Pancreas (tissue), 10 donors: ENCODE measurements around the gene TTBK2. TPM values are rescaled to one million over a fixed set of nuclear protein-coding genes. Genes with fewer than 3 reads are reported as not detected.
A peak's percentile ranks its signal among the peaks of the same experiment; 100 is the strongest.

Experiments
- ATAC-seq, 4 donors: fragments of 200-7000 bp; cut with Tn5 transposase; one replicate each; pipeline versions ENCODE4 v1.8.0 to v1.9.1; 2020; ENCODE audit warnings: mild to moderate bottlenecking in 4 of 4, moderate library complexity in 4 of 4
- DNase-seq, 6 donors: peaks; one replicate each; pipeline ENCODE4 v3.0.0-alpha.2; 2020
- FAIRE-seq: peaks from 2 replicates; lab custom pipeline; 2012; peaks lifted over from hg19 to GRCh38; lab: Jason Lieb, UNC
- H3K27ac ChIP-seq, 4 donors: fragments of 200-600 bp; sonication (generic); 1 replicate in 3 of 4; 2 replicates in 1 of 4; pipeline versions ENCODE4 v1.5.0 to v1.8.0; 2020
- H3K27me3 ChIP-seq, 4 donors: fragments of 200-600 bp; one replicate each; pipeline ENCODE4 v1.8.0; 2021
- H3K36me3 ChIP-seq, 3 donors: fragments of 200-600 bp; sonication (generic) in 1 of 3; one replicate each; pipeline versions ENCODE4 v1.5.0 to v1.8.0; 2020 to 2021
- H3K4me1 ChIP-seq, 3 donors: fragments of 200-600 bp; one replicate each; pipeline ENCODE4 v1.8.0; 2021
- H3K4me3 ChIP-seq, 4 donors: fragments of 200-600 bp; sonication (generic) in 2 of 4; one replicate each; pipeline versions ENCODE4 v1.5.0 to v1.8.0; 2020 to 2021
- H3K9me3 ChIP-seq, 4 donors: fragments of 200-600 bp; one replicate each; pipeline ENCODE4 v1.8.0; 2021
- WGBS, 2 donors: extraction: QIAGEN DNeasy Blood & Tissue Kit; methylation state at CpG; one replicate each; pipeline ENCODE4 v1.1.7; 2013; 5-methylcytosine and 5-hydroxymethylcytosine counted together
- intact Hi-C, 3 donors: fragments of 100-400 bp; cut with DNase I; formaldehyde crosslinking; loops; one replicate each; pipeline versions ENCODE4 v1.11.1 to v1.14.2; 2022
- polyA plus RNA-seq, 2 donors: library from polyadenylated mRNA; stranded (reverse); fragments of 200-250 nt; gene quantifications; one replicate each; pipeline ENCODE4 v1.2.3, GENCODE V29; 2013
- total RNA-seq, 6 donors: library from RNA; stranded (reverse); fragmentation: NEBNext Ultra II Directional in 4 of 6; extraction: Animal tissue kit (Norgen Biotek cat#: 25700) in 4 of 6; gene quantifications; one replicate each; pipeline versions ENCODE4 v1.2.1 to v1.2.4, GENCODE V29; 2021 to 2023
- TF ChIP-seq, protein P1 (sequence below), 4 donors: fragments of 200-600 bp; sonication (generic) in 3 of 4; IDR thresholded peaks; one replicate each; pipeline versions ENCODE4 v1.5.0 to v1.8.0; 2021; ENCODE audit warnings: antibody characterized with exemption in 4 of 4
- donor health status: healthy with polysubstance abuse.
- donor health status: DM: no; HTN: no; CAD: no; lungs with moderate emphysema.
- donor health status: DM: no; HTN: no; CAD: no.
- donor health status: control.
- donor health status: control.
- donor health status: Bipolar disorder and iron deficiency.
- donor health status: DM: yes; HTN: yes; CAD: no.
- donor health status: DM: no; HTN: no; CAD: no.
- donor health status: DM: no; HTN: no; CAD: no.
- donor health status: DM: yes; HTN: yes; CAD: no.

TTBK2 gene
- total and polyA plus RNA-seq, 8 donors: 1.7 to 8.5 (median 4.8) TPM

DNA sequence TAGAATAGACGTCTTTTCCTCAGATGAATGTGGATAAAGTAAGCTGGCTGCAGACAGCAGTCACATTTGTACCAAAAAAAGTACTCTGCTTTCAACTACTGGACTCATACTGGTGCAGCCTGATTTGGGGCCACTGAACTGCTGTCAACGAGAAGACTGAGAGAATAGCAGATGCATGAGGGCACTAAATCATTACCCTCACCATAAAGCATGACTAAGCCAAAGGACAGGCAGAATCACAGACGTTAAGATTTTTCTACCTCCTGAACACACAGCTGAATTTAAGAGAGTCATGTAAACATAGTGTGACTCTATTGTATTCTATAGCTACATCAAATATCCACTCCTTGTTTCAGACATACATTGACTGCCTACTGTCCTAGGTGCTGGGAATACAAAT lies 115.8 kb downstream of the TTBK2 start:
- H3K4me3 ChIP-seq: no peak overlapping the region
- peaks cover 0 to 3% (median 0%) of the 10 kb centered on the region in 3 donors for H3K36me3 ChIP-seq
- ATAC-seq (no peak), DNase-seq (no peak), FAIRE-seq (no peak)
- WGBS, 2 donors: 72% methylated on average over 3 of the region's 3 CpGs
- TF ChIP-seq, protein P1, sequence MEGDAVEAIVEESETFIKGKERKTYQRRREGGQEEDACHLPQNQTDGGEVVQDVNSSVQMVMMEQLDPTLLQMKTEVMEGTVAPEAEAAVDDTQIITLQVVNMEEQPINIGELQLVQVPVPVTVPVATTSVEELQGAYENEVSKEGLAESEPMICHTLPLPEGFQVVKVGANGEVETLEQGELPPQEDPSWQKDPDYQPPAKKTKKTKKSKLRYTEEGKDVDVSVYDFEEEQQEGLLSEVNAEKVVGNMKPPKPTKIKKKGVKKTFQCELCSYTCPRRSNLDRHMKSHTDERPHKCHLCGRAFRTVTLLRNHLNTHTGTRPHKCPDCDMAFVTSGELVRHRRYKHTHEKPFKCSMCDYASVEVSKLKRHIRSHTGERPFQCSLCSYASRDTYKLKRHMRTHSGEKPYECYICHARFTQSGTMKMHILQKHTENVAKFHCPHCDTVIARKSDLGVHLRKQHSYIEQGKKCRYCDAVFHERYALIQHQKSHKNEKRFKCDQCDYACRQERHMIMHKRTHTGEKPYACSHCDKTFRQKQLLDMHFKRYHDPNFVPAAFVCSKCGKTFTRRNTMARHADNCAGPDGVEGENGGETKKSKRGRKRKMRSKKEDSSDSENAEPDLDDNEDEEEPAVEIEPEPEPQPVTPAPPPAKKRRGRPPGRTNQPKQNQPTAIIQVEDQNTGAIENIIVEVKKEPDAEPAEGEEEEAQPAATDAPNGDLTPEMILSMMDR (IDR thresholded peaks at IDR 0.05): no peak
- no peaks in the 10 kb centered on the region for H3K27me3 ChIP-seq
- H3K9me3 ChIP-seq: no peaks in the 10 kb centered on the region
- no peak overlapping the region for H3K27ac ChIP-seq
- H3K4me1 ChIP-seq: no peaks in the 10 kb centered on the region
- intact Hi-C loops: no loop called here

DNA sequence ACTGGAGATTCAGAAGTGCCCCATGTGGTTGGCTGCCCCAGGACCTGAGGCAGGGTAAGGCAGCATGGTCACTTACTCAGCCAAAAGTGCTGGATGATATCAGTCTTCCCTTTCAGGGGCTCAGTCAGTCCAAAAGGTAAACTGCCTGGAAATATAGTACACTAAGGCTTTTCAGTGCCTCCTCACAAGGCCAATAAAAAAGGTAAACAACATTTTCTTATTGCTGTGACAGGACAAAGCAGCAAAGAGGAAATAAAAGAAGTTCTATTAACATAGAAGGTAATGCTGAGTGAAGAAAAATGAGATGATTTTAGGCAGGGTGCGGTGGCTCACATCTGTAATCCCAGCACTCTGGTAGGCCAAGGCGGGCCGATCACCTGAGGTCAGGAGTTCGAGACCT lies 117.1 kb downstream of the TTBK2 start:
- no peak for ATAC-seq
- FAIRE-seq: no peak

DNA sequence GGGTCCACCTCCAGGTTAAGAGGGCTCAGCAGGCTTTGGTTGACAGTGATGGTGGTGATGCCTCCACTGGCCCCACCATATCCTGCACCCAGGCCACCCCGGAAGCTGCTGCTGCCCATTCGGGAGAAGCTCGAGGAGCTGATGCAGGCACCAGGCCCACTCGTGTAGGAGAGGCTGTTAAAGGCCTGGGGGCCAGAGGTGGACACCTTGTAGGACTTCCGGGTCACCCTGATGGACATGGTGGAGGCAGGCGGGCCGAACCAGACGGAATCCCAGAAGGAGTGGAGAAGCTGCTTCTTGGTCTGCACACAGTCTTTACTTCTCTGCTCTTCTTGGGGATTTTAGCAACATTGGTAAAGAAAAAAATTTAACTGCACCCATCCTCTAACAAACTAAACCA lies 118.4 kb downstream of the TTBK2 start:
- H3K9me3 ChIP-seq: no peaks in the 10 kb centered on the region
- intact Hi-C loops: no loop called here
- H3K27ac ChIP-seq: no peak overlapping the region
- ATAC-seq (no peak), DNase-seq (peak in 2 of 6 donors; percentile 45 to 47), FAIRE-seq (no peak)
- H3K27me3 ChIP-seq: no peaks in the 10 kb centered on the region
- no peak overlapping the region for H3K4me3 ChIP-seq
- no peaks in the 10 kb centered on the region for H3K4me1 ChIP-seq
- 84 to 89% methylated on average over 8 of the region's 8 CpGs for WGBS, 2 donors
- peaks cover 0 to 3% (median 0%) of the 10 kb centered on the region in 3 donors for H3K36me3 ChIP-seq
- TF ChIP-seq, protein P1 (IDR thresholded peaks at IDR 0.05): no peak

More for the DNA sequence above, 117.1 kb downstream of the TTBK2 start:
- Histone ChIP-seq H3K36me3 (peaks cover 0 to 3% (median 0%) of the 10 kb centered on the region in 3 donors), H3K27me3 (no peaks in the 10 kb centered on the region), H3K9me3 (no peaks in the 10 kb centered on the region), H3K4me1 (no peaks in the 10 kb centered on the region), H3K4me3 (no peak overlapping the region), H3K27ac (no peak overlapping the region)
- no peak for DNase-seq
- TF ChIP-seq, protein P1 (IDR thresholded peaks at IDR 0.05): no peak
- 93 to 97% methylated on average over 4 of the region's 4 CpGs for WGBS, 2 donors
- intact Hi-C loops: no loop called here

DNA sequence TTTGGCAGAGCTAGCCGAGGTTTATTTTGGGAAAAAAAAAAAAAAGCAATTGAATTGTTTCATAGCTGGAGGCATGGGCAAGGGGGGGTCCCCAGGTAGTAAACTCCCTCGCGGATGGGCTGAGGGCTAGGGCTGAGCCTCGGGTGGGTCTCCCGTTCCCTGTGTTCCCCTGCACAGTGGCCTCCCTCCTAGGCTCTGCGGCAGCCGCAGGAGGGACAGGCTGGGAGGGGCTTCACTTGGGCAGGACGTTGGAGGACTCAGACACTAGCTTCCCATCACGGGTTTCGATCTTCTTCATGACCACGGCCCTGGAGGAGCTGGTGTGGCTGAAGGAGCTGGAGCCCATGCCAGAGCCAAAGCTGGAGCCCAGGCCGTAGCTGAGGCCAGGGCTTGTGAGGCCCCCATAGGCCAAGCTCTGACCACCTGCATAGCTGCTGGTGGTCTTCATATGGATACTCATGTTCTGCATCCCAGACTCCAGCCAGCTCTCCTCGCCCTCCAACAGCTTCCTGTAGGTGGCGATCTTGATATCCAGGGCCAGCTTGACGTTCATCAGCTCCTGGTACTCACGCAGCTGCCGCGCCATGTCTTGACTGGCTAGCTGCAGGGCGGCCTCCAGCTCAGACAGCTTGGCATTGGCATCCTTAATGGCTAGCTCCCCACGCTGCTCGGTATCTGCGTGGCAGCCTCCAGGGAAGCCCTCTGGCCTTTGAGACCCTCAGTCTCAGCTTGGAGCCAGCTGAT lies 119.7 kb downstream of the TTBK2 start:
- WGBS, 2 donors: 85 to 87% methylated on average over 22 of the region's 22 CpGs
- H3K4me3 ChIP-seq: no peak overlapping the region
- peaks cover 0 to 3% (median 0%) of the 10 kb centered on the region in 3 donors for H3K36me3 ChIP-seq
- no peak for ATAC-seq
- no peaks in the 10 kb centered on the region for H3K4me1 ChIP-seq
- intact Hi-C loops: no loop called here
- TF ChIP-seq, protein P1 (IDR thresholded peaks at IDR 0.05): no peak
- H3K9me3 ChIP-seq: no peaks in the 10 kb centered on the region
- FAIRE-seq: no peak
- peak in 1 of 6 donors; percentile 27 for DNase-seq
- no peaks in the 10 kb centered on the region for H3K27me3 ChIP-seq
- H3K27ac ChIP-seq: no peak overlapping the region

DNA sequence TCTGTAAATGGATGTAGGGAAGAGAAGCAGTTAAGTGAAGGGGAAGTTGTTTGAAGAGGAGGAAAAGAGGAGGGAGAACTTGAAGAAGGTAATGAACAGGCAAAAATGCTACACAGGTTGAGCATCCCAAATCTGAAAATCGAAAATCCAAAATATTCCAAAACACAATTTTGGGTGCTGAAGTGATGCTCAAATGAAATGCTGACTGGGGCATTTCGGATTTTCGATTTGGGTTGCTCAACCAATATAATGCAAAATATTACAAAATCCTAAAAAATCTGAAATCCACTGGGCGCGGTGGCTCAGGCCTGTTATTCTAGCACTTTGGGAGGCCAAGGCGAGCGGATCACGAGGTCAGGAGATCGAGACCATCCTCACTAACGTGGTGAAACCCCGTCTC lies 121.8 kb downstream of the TTBK2 start:
- DNase-seq (no peak), ATAC-seq (no peak), FAIRE-seq (no peak)
- TF ChIP-seq, protein P1 (IDR thresholded peaks at IDR 0.05): no peak
- intact Hi-C loops: no loop called here
- Histone ChIP-seq H3K4me1 (no peaks in the 10 kb centered on the region), H3K9me3 (no peaks in the 10 kb centered on the region), H3K36me3 (peaks cover 0 to 4% (median 3%) of the 10 kb centered on the region in 3 donors), H3K27me3 (no peaks in the 10 kb centered on the region), H3K4me3 (no peak overlapping the region), H3K27ac (no peak overlapping the region)
- 90 to 94% methylated on average over 11 of the region's 11 CpGs for WGBS, 2 donors
